ENCODE measurements around the gene ICAM5. TPM values are rescaled to one million over a fixed set of nuclear protein-coding genes. Genes with fewer than 3 reads are reported as not detected.

ICAM5 gene
- total and polyA plus RNA-seq, 9 of the 15 experiments (the other 6 are each of a cell fraction or from before 2014, with no cell fraction given), result 0.10 to 114 (median 13.7) TPM

DNA sequence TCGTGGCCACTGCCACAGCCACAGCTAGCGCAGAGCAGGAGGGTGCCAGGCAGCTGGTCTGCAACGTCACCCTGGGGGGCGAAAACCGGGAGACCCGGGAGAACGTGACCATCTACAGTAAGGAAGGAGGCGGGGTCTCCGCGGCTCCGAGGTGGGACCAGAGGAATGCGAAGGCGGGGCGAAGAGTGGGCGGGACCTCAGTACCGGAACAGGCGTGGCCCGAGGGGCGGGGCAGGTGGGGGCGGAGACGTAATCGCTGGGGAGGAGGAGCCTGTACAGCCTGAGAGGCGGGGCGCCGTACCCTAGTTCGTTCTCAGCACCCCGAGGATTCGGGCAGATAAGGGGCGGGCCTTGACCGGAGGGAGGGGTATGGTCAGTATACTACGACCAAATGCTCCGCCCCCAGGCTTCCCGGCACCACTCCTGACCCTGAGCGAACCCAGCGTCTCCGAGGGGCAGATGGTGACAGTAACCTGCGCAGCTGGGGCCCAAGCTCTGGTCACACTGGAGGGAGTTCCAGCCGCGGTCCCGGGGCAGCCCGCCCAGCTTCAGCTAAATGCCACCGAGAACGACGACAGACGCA lies 2.5 kb downstream of the ICAM5 start (continued):
- TF ChIP-seq MAZ (CRISPR knock-in tag; conservative IDR thresholded peaks at IDR 0.05 in 1 of 2, IDR thresholded peaks at IDR 0.05 in 1 of 2) (peak; percentile 54 to 89; a peak in 3 of 4 replicates), THRA (IDR thresholded peaks at IDR 0.05) (no peak), NCOR1 (IDR thresholded peaks at IDR 0.05) (no peak), POLR3G (IDR thresholded peaks at IDR 0.05; ENCODE audit: extremely low read depth, insufficient read length, insufficient replicate concordance) (no peak), U2AF2 (optimal IDR thresholded peaks at IDR 0.05; ENCODE audit: low read depth, low read length) (no peak), MXI1 (IDR thresholded peaks at IDR 0.05; ENCODE audit: low read depth, low read length) (no peak), EGR1 (conservative IDR thresholded peaks at IDR 0.05) (peak; percentile 86), NELFE (IDR thresholded peaks at IDR 0.05; ENCODE audit: insufficient read depth, insufficient read length) (no peak), MEF2A (IDR thresholded peaks at IDR 0.05; ENCODE audit: control insufficient read depth, low read depth, low read length) (no peak), KAT7 (CRISPR knock-in tag; IDR thresholded peaks at IDR 0.05; ENCODE audit: borderline replicate concordance) (no peak), CCAR2 (IDR thresholded peaks at IDR 0.05; ENCODE audit: low read depth, low read length) (no peak), MYC (IDR thresholded peaks at IDR 0.05; ENCODE audit: low read depth, low read length) (no peak), MYC (CRISPR knock-in tag; IDR thresholded peaks at IDR 0.05; ENCODE audit: borderline replicate concordance, low read depth) (no peak), MTA1 (IDR thresholded peaks at IDR 0.05; ENCODE audit: borderline replicate concordance) (no peak), FOXA1 (IDR thresholded peaks at IDR 0.05; ENCODE audit: borderline replicate concordance) (no peak), LARP7 (IDR thresholded peaks at IDR 0.05) (no peak), YY1 (IDR thresholded peaks at IDR 0.05; ENCODE audit: borderline replicate concordance in 1 of 3, control insufficient read depth in 1 of 3, extremely low read depth in 1 of 3, insufficient read depth in 3 of 3, insufficient read length in 1 of 3, insufficient replicate concordance in 2 of 3, low read depth in 1 of 3, low read length in 2 of 3) (peak in 1 of 3 experiments; percentile 7), GTF3C2 (IDR thresholded peaks at IDR 0.05; ENCODE audit: borderline replicate concordance, extremely low read depth, insufficient read length) (no peak), ZNF551 (CRISPR knock-in tag; IDR thresholded peaks at IDR 0.05) (no peak), ILF3 (IDR thresholded peaks at IDR 0.05; ENCODE audit: borderline replicate concordance) (no peak), MYNN (IDR thresholded peaks at IDR 0.05) (peak; percentile 70), MYNN (CRISPR knock-in tag; IDR thresholded peaks at IDR 0.05) (no peak), ELF2 (CRISPR knock-in tag; IDR thresholded peaks at IDR 0.05) (no peak)
- TF ChIP-seq, protein P1, sequence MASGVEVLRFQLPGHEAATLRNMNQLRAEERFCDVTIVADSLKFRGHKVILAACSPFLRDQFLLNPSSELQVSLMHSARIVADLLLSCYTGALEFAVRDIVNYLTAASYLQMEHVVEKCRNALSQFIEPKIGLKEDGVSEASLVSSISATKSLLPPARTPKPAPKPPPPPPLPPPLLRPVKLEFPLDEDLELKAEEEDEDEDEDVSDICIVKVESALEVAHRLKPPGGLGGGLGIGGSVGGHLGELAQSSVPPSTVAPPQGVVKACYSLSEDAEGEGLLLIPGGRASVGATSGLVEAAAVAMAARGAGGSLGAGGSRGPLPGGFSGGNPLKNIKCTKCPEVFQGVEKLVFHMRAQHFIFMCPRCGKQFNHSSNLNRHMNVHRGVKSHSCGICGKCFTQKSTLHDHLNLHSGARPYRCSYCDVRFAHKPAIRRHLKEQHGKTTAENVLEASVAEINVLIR (CRISPR knock-in tag; IDR thresholded peaks at IDR 0.05), result no peak

Data from K562 (cell line).